AG09319 (cell line): ENCODE data around the gene MYCBP.

ENCODE experiments used
- DNase-seq: peaks from one replicate; pipeline ENCODE4 v3.0.0-alpha.2; 2010; ENCODE audit warnings: low read depth; ENCODE audit errors: extremely low read depth
- TF ChIP-seq, protein P1 (sequence below): IDR thresholded peaks from 2 replicates; pipeline ENCODE4 v1.5.1; 2011; ENCODE audit warnings: low read depth, mild to moderate bottlenecking, inconsistent platforms, low read length, moderate library complexity

The MYCBP gene

GRCh38 chr1:38889589-38889988 is 16.4 kb upstream of the MYCBP start:
- DNase-seq = no peak
- TF ChIP-seq, protein P1, sequence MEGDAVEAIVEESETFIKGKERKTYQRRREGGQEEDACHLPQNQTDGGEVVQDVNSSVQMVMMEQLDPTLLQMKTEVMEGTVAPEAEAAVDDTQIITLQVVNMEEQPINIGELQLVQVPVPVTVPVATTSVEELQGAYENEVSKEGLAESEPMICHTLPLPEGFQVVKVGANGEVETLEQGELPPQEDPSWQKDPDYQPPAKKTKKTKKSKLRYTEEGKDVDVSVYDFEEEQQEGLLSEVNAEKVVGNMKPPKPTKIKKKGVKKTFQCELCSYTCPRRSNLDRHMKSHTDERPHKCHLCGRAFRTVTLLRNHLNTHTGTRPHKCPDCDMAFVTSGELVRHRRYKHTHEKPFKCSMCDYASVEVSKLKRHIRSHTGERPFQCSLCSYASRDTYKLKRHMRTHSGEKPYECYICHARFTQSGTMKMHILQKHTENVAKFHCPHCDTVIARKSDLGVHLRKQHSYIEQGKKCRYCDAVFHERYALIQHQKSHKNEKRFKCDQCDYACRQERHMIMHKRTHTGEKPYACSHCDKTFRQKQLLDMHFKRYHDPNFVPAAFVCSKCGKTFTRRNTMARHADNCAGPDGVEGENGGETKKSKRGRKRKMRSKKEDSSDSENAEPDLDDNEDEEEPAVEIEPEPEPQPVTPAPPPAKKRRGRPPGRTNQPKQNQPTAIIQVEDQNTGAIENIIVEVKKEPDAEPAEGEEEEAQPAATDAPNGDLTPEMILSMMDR = no peak

DNA sequence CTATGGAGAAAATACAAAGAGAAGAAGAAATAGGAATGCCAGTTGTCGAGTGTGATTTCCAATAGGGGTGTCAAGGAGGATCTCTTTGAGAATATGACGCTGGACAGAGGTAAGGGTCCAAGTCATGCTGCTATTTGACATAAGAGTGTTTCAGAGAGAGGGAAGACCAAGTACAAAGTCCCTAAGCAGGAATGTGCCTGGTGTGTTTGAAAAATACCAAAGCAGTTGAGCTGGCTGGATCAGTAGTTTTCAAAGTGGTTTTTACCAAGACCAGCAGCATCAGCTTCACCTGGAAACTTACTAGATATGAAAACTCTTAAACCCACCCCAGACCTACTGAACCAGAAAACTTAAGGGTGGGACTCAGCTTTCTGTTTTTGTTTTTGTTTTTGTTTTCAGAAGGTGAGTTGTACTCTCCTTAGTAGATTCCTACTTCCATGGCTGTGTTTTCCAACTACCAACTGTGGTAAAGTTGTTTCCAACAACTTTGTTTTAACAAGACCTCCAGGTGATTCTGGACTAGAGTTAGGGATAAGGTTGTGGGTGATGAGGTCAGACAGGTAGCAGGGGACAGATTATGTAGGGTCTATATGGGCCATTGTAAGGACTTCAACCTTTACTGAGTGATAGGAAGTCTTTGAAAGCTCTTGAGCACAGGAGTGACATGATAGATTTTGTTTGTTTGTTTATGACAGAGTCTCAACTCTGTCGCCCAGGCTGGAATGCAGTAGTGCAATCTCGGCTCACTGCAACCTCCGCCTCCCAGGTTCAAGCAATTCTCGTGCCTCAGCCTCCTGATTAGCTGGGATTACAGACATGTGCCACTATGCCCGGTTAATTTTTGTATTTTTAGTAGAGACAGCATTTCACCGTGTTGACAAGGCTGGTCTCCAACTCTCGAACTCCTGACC is 15.5 kb upstream of the MYCBP start:
- TF ChIP-seq, protein P1 = no peak
- no peak for DNase-seq

- DNase-seq = no peak
- TF ChIP-seq, protein P1 = no peak
Observed at GRCh38 chr1:38885092-38885491, 11.9 kb upstream of the MYCBP start.

- no peak for DNase-seq
- TF ChIP-seq, protein P1 = no peak
Observed at GRCh38 chr1:38881487-38881886, 8.3 kb upstream of the MYCBP start, which contains the start of gene GJA9. Gene GJA9, minus strand, starts transcription at chr1:38881587. Its CDS starts 5,489 bp downstream, at chr1:38876098.

- DNase-seq = no peak
- TF ChIP-seq, protein P1 = no peak
Observed at GRCh38 chr1:38875811-38876210, 2.7 kb upstream of the MYCBP start.

- no peak for DNase-seq
- TF ChIP-seq, protein P1 = no peak
Observed at GRCh38 chr1:38872401-38873026, 634 bp downstream of the MYCBP start.

DNA sequence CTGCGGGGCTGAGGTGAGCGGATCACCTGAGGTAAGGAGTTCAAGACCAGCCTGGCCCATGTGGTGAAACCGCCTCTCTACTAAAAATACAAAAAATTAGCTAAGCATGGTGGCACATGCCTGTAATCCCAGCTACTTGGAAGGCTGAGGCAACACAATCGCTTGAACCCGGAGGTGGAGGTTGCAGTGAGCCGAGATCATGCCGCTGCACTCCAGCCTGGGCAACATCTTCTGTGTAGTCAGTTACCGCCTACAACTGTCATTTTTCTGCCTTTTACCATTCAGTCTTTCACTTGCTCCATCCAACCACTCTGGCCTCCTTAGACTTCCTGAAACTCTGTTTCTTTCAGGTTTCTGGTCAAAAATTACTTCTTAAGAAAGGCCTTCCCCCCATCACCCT is 2.2 kb downstream of the MYCBP start:
- TF ChIP-seq, protein P1 = no peak
- DNase-seq = no peak
